Neural progenitor cell (in vitro differentiated cells): Measurements from ENCODE around the gene ACOXL. TPM values are rescaled to one million over a fixed set of nuclear protein-coding genes. Genes with fewer than 3 reads are reported as not detected.

ENCODE experiments used
- DNase-seq: peaks from one replicate; pipeline ENCODE4 v3.0.0-alpha.2; 2016; ENCODE audit warnings: low spot score
- H2AFZ ChIP-seq: fragments of 200-600 bp; sonication (generic); replicated peaks from 2 replicates; pipeline ENCODE4 v1.6.1; 2016; ENCODE audit warnings: antibody characterized with exemption
- H3F3A ChIP-seq: fragments of 200-600 bp; sonication (generic); 2 replicates; pipeline ENCODE4 v1.6.1; 2016; ENCODE audit warnings: antibody characterized with exemption, low read depth
- H3K27ac ChIP-seq: fragments of 200-600 bp; sonication (generic); 2 replicates; pipeline ENCODE4 v1.5.1; 2016; ENCODE audit warnings: mild to moderate bottlenecking
- H3K27me3 ChIP-seq: fragments of 200-600 bp; sonication (generic); 2 replicates; pipeline ENCODE4 v1.6.1; 2016; ENCODE audit warnings: mild to moderate bottlenecking, moderate library complexity
- H3K36me3 ChIP-seq: fragments of 200-600 bp; sonication (generic); 2 replicates; pipeline ENCODE4 v1.5.1; 2016
- H3K4me1 ChIP-seq: fragments of 200-600 bp; sonication (generic); 2 replicates; pipeline ENCODE4 v1.6.1; 2016; ENCODE audit warnings: mixed run types
- H3K4me2 ChIP-seq: fragments of 200-600 bp; sonication (generic); 2 replicates; pipeline ENCODE4 v1.6.1; 2016
- H3K4me3 ChIP-seq: fragments of 200-600 bp; sonication (generic); 2 replicates; pipeline ENCODE4 v1.5.1; 2016
- H3K79me2 ChIP-seq: fragments of 200-600 bp; sonication (generic); 2 replicates; pipeline ENCODE4 v1.6.1; 2016; ENCODE audit warnings: low read depth
- H3K9ac ChIP-seq: fragments of 200-600 bp; sonication (generic); 2 replicates; pipeline ENCODE4 v1.6.1; 2016
- H3K9me3 ChIP-seq: fragments of 200-600 bp; sonication (generic); 2 replicates; pipeline ENCODE4 v1.5.1; 2016; ENCODE audit warnings: low read depth
- H4K20me1 ChIP-seq: fragments of 200-600 bp; sonication (generic); 2 replicates; pipeline ENCODE4 v1.6.1; 2016; ENCODE audit warnings: low read depth
- H3K27ac Mint-ChIP-seq: 3 replicates; pipeline ENCODE4 v1.8.0; 2021; ENCODE audit warnings: mixed read lengths
- H3K27me3 Mint-ChIP-seq: 2 replicates; pipeline ENCODE4 v1.8.0; 2022; ENCODE audit warnings: low read depth, mild to moderate bottlenecking, inconsistent platforms, moderate library complexity, mixed read lengths; ENCODE audit not compliant: insufficient read depth
- H3K36me3 Mint-ChIP-seq: 3 replicates; pipeline ENCODE4 v1.8.0; 2021; ENCODE audit warnings: mixed read lengths
- H3K4me1 Mint-ChIP-seq: 3 replicates; pipeline ENCODE4 v1.8.0; 2021; ENCODE audit warnings: mixed read lengths
- H3K4me3 Mint-ChIP-seq: 3 replicates; pipeline ENCODE4 v1.8.0; 2021; ENCODE audit warnings: mild to moderate bottlenecking, moderate library complexity, mixed read lengths
- H3K9me3 Mint-ChIP-seq: 3 replicates; pipeline ENCODE4 v1.8.0; 2020; ENCODE audit warnings: mixed read lengths
- CTCF ChIP-seq: fragments of 200-600 bp; sonication (generic); IDR thresholded peaks from 2 replicates; pipeline ENCODE4 v1.5.1; 2017; ENCODE audit warnings: antibody characterized with exemption, mild to moderate bottlenecking
- EZH2 ChIP-seq: fragments of 200-600 bp; sonication (generic); IDR thresholded peaks from 2 replicates; pipeline ENCODE4 v1.6.1; 2017; ENCODE audit warnings: antibody characterized with exemption, mild to moderate bottlenecking, moderate library complexity
- EZH2phosphoT487 ChIP-seq: fragments of 200-600 bp; sonication (generic); IDR thresholded peaks from 2 replicates; pipeline ENCODE4 v1.6.1; 2017; ENCODE audit warnings: antibody characterized with exemption
- total RNA-seq: library from RNA; depleted of rRNA; stranded (reverse); fragments of >200 nt; gene quantifications from 2 replicates; pipeline ENCODE4 v1.2.3, GENCODE V29; 2015; ENCODE audit warnings: low replicate concordance

Gene ACOXL
- total RNA-seq, 1 donor from 2014 or later, result 2.9 TPM

- TF ChIP-seq CTCF, result no peak
- H3K4me1 ChIP-seq, result peaks cover 18% of the 10 kb centered on the region
- no peak overlapping the region for H3K4me3 Mint-ChIP-seq
- peaks cover 2% of the 10 kb centered on the region for H3K27me3 Mint-ChIP-seq
- no peak overlapping the region for H3K4me3 ChIP-seq
- H3K4me2 ChIP-seq, result no peak overlapping the region
- no peaks in the 10 kb centered on the region for H3K36me3 Mint-ChIP-seq
- H4K20me1 ChIP-seq, result no peaks in the 10 kb centered on the region
- no peak overlapping the region for H3K9ac ChIP-seq
- peaks cover 3% of the 10 kb centered on the region for H3K4me1 Mint-ChIP-seq
- H3K27me3 ChIP-seq, result no peaks in the 10 kb centered on the region
- no peak overlapping the region for H2AFZ ChIP-seq
- no peak overlapping the region for H3K27ac Mint-ChIP-seq
- DNase-seq, result no peak
- no peak overlapping the region for H3K27ac ChIP-seq
- H3F3A ChIP-seq, result no peaks in the 10 kb centered on the region
- no peaks in the 10 kb centered on the region for H3K79me2 ChIP-seq
- H3K9me3 Mint-ChIP-seq, result peaks cover 4% of the 10 kb centered on the region
- H3K36me3 ChIP-seq, result peaks cover 5% of the 10 kb centered on the region
- H3K9me3 ChIP-seq, result no peaks in the 10 kb centered on the region
These were observed 72.1 kb downstream of the ACOXL start for GRCh38 chr2:110804433-110804832.

- no peak overlapping the region for H3K27ac ChIP-seq
- Mint-ChIP-seq H3K36me3 (no peaks in the 10 kb centered on the region), H3K27me3 (peaks cover 2% of the 10 kb centered on the region), H3K27ac (no peak overlapping the region), H3K4me3 (no peak overlapping the region), H3K9me3 (peaks cover 4% of the 10 kb centered on the region), H3K4me1 (peaks cover 3% of the 10 kb centered on the region)
- TF ChIP-seq EZH2phosphoT487, result no peak
- H3K36me3 ChIP-seq, result peaks cover 5% of the 10 kb centered on the region
- no peaks in the 10 kb centered on the region for H3K9me3 ChIP-seq
- no peak overlapping the region for H3K4me2 ChIP-seq
- peaks cover 18% of the 10 kb centered on the region for H3K4me1 ChIP-seq
- H3K4me3 ChIP-seq, result no peak overlapping the region
- H2AFZ ChIP-seq, result no peak overlapping the region
- no peaks in the 10 kb centered on the region for H4K20me1 ChIP-seq
- H3F3A ChIP-seq, result no peaks in the 10 kb centered on the region
- DNase-seq, result no peak
- H3K79me2 ChIP-seq, result no peaks in the 10 kb centered on the region
- H3K27me3 ChIP-seq, result no peaks in the 10 kb centered on the region
- no peak overlapping the region for H3K9ac ChIP-seq
These were observed 72.5 kb downstream of the ACOXL start for GRCh38 chr2:110804915-110805314.

- H3K36me3 Mint-ChIP-seq, result no peaks in the 10 kb centered on the region
- Histone ChIP-seq H3K79me2 (no peaks in the 10 kb centered on the region), H3K4me2 (no peak overlapping the region), H3K36me3 (peaks cover 5% of the 10 kb centered on the region), H4K20me1 (no peaks in the 10 kb centered on the region), H2AFZ (no peak overlapping the region), H3K4me3 (no peak overlapping the region), H3K9me3 (no peaks in the 10 kb centered on the region), H3K4me1 (peaks cover 16% of the 10 kb centered on the region), H3F3A (no peaks in the 10 kb centered on the region), H3K27ac (no peak overlapping the region), H3K27me3 (no peaks in the 10 kb centered on the region), H3K9ac (no peak overlapping the region)
- H3K4me3 Mint-ChIP-seq, result no peak overlapping the region
- H3K27ac Mint-ChIP-seq, result no peak overlapping the region
- DNase-seq, result no peak
- peaks cover 3% of the 10 kb centered on the region for H3K4me1 Mint-ChIP-seq
- peaks cover 4% of the 10 kb centered on the region for H3K9me3 Mint-ChIP-seq
- TF ChIP-seq EZH2, result no peak
- TF ChIP-seq EZH2phosphoT487, result no peak
- TF ChIP-seq CTCF, result no peak
- H3K27me3 Mint-ChIP-seq, result peaks cover 6% of the 10 kb centered on the region
These were observed 73.6 kb downstream of the ACOXL start for GRCh38 chr2:110805894-110806452.

GRCh38 chr2:110807522-110807921 lies 75.1 kb downstream of the ACOXL start:
- H3K4me3 ChIP-seq, result no peak overlapping the region
- DNase-seq, result no peak
- no peaks in the 10 kb centered on the region for H3K27me3 ChIP-seq
- H3K36me3 Mint-ChIP-seq, result no peaks in the 10 kb centered on the region
- no peak overlapping the region for H3K9ac ChIP-seq
- H3K9me3 Mint-ChIP-seq, result peaks cover 4% of the 10 kb centered on the region
- no peak overlapping the region for H3K4me2 ChIP-seq
- no peaks in the 10 kb centered on the region for H3K79me2 ChIP-seq
- no peak overlapping the region for H2AFZ ChIP-seq
- no peaks in the 10 kb centered on the region for H3K9me3 ChIP-seq
- no peaks in the 10 kb centered on the region for H4K20me1 ChIP-seq
- peaks cover 4% of the 10 kb centered on the region for H3K4me1 ChIP-seq
- no peak overlapping the region for H3K27ac ChIP-seq
- TF ChIP-seq CTCF (no peak), EZH2 (no peak), EZH2phosphoT487 (no peak)
- peaks cover 8% of the 10 kb centered on the region for H3K4me1 Mint-ChIP-seq
- peaks cover 5% of the 10 kb centered on the region for H3K36me3 ChIP-seq
- H3K27me3 Mint-ChIP-seq, result peaks cover 4% of the 10 kb centered on the region
- H3K27ac Mint-ChIP-seq, result no peak overlapping the region
- no peak overlapping the region for H3K4me3 Mint-ChIP-seq
- no peaks in the 10 kb centered on the region for H3F3A ChIP-seq
